K562 (cell line): ENCODE results near the gene STPG2. TPM values are rescaled to one million over a fixed set of nuclear protein-coding genes. Genes with fewer than 3 reads are reported as not detected.

Experiments used
- ATAC-seq: fragments of 200-7000 bp; cut with Tn5 transposase; 3 replicates; pipeline ENCODE4 v1.9.1; 2020; ENCODE audit warnings: moderate library complexity
- BruUV-seq: library from RNA; stranded (reverse); fragments of 400-500 nt; replicated peaks from 2 replicates; lab custom pipeline; 2021; lab: Mats Ljungman, UMichigan
- CTCF ChIA-PET: fragments of 300-600 bp; formaldehyde crosslinking; extraction: SDS; loops from one replicate; lab custom pipeline; 2021; ENCODE audit warnings: low intra/inter-chr PET ratio; lab: Yijun Ruan, JAX
- POLR2A ChIA-PET: fragments of 300-600, 350-650 bp; sonication (Branson Sonifier 250); formaldehyde crosslinking; extraction: SDS; loops from one replicate; lab custom pipeline; 2021; ENCODE audit warnings: antibody characterized with exemption, inconsistent platforms; lab: Yijun Ruan, JAX
- DNase-seq, 4 experiments: peaks; one replicate each; pipeline versions ENCODE4 v3.0.0 to v3.0.0-alpha.2; 2011 to 2018; ENCODE audit warnings: low spot score in 3 of 4, mixed read lengths in 3 of 4; ENCODE audit errors: extremely low read depth in 1 of 4
- FAIRE-seq: peaks from 2 replicates; lab custom pipeline; 2011; peaks lifted over from hg19 to GRCh38; lab: Jason Lieb, UNC
- H2AFZ ChIP-seq: 2 replicates; pipeline ENCODE4 v1.6.0; 2011; ENCODE audit warnings: low read depth, low read length, control low read depth, inconsistent platforms
- H3K27ac ChIP-seq: fragments of 200-600 bp; 3 replicates; pipeline ENCODE4 v1.8.0; 2011; ENCODE audit warnings: low read depth, mild to moderate bottlenecking, control low read depth, inconsistent platforms, low read length, moderate library complexity, mixed read lengths; ENCODE audit errors: extremely low read depth
- H3K27me3 ChIP-seq, 2 experiments: fragments of 300-600 bp in 1 of 2; 2 replicates in 1 of 2; 3 replicates in 1 of 2; pipeline versions ENCODE4 v1.6.0 to v1.8.0; 2011; ENCODE audit warnings: inconsistent platforms in 2 of 2, low read length in 2 of 2, mild to moderate bottlenecking in 1 of 2, mixed read lengths in 1 of 2, moderate library complexity in 1 of 2; ENCODE audit not compliant: control insufficient read depth in 2 of 2, insufficient read depth in 2 of 2
- H3K36me3 ChIP-seq: fragments of 300-600 bp; 3 replicates; pipeline ENCODE4 v1.8.0; 2011; ENCODE audit warnings: mild to moderate bottlenecking, low read length, inconsistent platforms; ENCODE audit not compliant: control insufficient read depth, insufficient read depth
- H3K4me1 ChIP-seq, 2 experiments: fragments of 200-600 bp in 1 of 2; replicated peaks in 1 of 2; 2 replicates in 1 of 2; 3 replicates in 1 of 2; pipeline versions ENCODE4 v1.5.1 to v1.8.0; 2011; ENCODE audit warnings: inconsistent platforms in 2 of 2, low read length in 2 of 2, mild to moderate bottlenecking in 1 of 2, mixed read lengths in 1 of 2, moderate library complexity in 1 of 2; ENCODE audit not compliant: control insufficient read depth in 2 of 2, insufficient read depth in 2 of 2
- H3K4me2 ChIP-seq: 2 replicates; pipeline ENCODE4 v1.6.1; 2011; ENCODE audit warnings: low read length, control low read depth, inconsistent platforms, mixed read lengths; ENCODE audit not compliant: insufficient read depth
- H3K4me3 ChIP-seq: fragments of 200-600 bp; sonication (generic), shearing (Covaris generic); 2 replicates; pipeline ENCODE4 v1.5.1; 2016; ENCODE audit warnings: control low read depth, inconsistent platforms
- H3K79me2 ChIP-seq: fragments of 200-600 bp; 3 replicates; pipeline ENCODE4 v1.8.0; 2011; ENCODE audit warnings: low read length, inconsistent platforms; ENCODE audit not compliant: control insufficient read depth, insufficient read depth
- H3K9ac ChIP-seq, 2 experiments: 2 replicates each; pipeline versions ENCODE4 v1.6.0 to v1.6.1; 2011; ENCODE audit warnings: low read depth in 2 of 2, low read length in 2 of 2, control low read depth in 1 of 2, inconsistent platforms in 1 of 2, mild to moderate bottlenecking in 1 of 2, mixed read lengths in 1 of 2; ENCODE audit not compliant: insufficient read depth in 1 of 2
- H3K9me1 ChIP-seq: one replicate; pipeline ENCODE4 v1.6.0; 2011; ENCODE audit warnings: inconsistent platforms, mild to moderate bottlenecking, low read length, moderate library complexity; ENCODE audit not compliant: control insufficient read depth, insufficient read depth
- H3K9me3 ChIP-seq: replicated peaks from 2 replicates; pipeline ENCODE4 v1.5.1; 2011; ENCODE audit warnings: low read depth, low read length, inconsistent platforms; ENCODE audit not compliant: control insufficient read depth, insufficient read depth
- H4K20me1 ChIP-seq: replicated peaks from 2 replicates; pipeline ENCODE4 v1.6.1; 2011; ENCODE audit warnings: low read length, inconsistent platforms, mixed read lengths; ENCODE audit not compliant: control insufficient read depth, insufficient read depth
- BCL6 ChIP-seq: fragments of 250-450 bp; sonication (Bioruptor Pico); IDR thresholded peaks from 2 replicates; pipeline ENCODE4 v1.4.0; 2020
- CBFB ChIP-seq: sonication (generic); formaldehyde crosslinking; IDR thresholded peaks from 2 replicates; pipeline ENCODE4 v1.4.0; 2020; ENCODE audit warnings: mild to moderate bottlenecking, missing genetic modification reagents
- CBX2 ChIP-seq: fragments of 200-600 bp; sonication (generic); IDR thresholded peaks from one replicate; pipeline ENCODE4 v1.6.1; 2012; ENCODE audit warnings: mild to moderate bottlenecking, low read length, inconsistent platforms; ENCODE audit not compliant: insufficient read depth, poor library complexity, severe bottlenecking
- GABPA ChIP-seq: fragments of 200-800 bp; sonication (Bioruptor generic); conservative IDR thresholded peaks from 2 replicates; pipeline ENCODE4 v1.6.1; 2016; ENCODE audit warnings: low read depth, missing genetic modification characterization, missing compliant biosample characterization
- IFI16 ChIP-seq: fragments of 250-450 bp; sonication (Bioruptor Pico); IDR thresholded peaks from 2 replicates; pipeline ENCODE4 v2.1.2; 2022; ENCODE audit warnings: mild to moderate bottlenecking, inconsistent platforms
- MED1 ChIP-seq: sonication (generic); formaldehyde crosslinking; IDR thresholded peaks from 2 replicates; pipeline ENCODE4 v1.8.1; 2023; ENCODE audit warnings: missing genetic modification reagents, borderline replicate concordance
- NFE2L1 ChIP-seq: fragments of 450-650 bp; IDR thresholded peaks from 2 replicates; pipeline ENCODE4 v1.6.1; 2016; ENCODE audit warnings: missing genetic modification characterization, low read depth, mild to moderate bottlenecking, missing compliant biosample characterization, moderate library complexity, borderline replicate concordance
- POLR2AphosphoS2 ChIP-seq: IDR thresholded peaks from 2 replicates; pipeline ENCODE4 v1.6.1; 2012; ENCODE audit warnings: low read length, improper control_type of control experiment
- RERE ChIP-seq: sonication (generic); formaldehyde crosslinking; IDR thresholded peaks from 2 replicates; pipeline ENCODE4 v1.8.0; 2023; ENCODE audit warnings: missing genetic modification reagents, mild to moderate bottlenecking, borderline replicate concordance
- SIRT6 ChIP-seq: IDR thresholded peaks from one replicate; pipeline ENCODE4 v1.6.1; 2012; ENCODE audit warnings: low read depth, mild to moderate bottlenecking, control low read depth, inconsistent platforms, low read length, moderate library complexity
- TFE3 ChIP-seq: fragments of 450-650 bp; formaldehyde crosslinking; IDR thresholded peaks from 2 replicates; pipeline ENCODE4 v1.4.0; 2020; ENCODE audit warnings: mild to moderate bottlenecking, mixed read lengths
- WGBS: fragments of 100-300 bp; shearing (Covaris generic); methylation state at CpG from one replicate; pipeline ENCODE4 v1.1.6; 2016; ENCODE audit warnings: low coverage, mixed read lengths; ENCODE audit not compliant: insufficient coverage; ENCODE audit errors: missing lambda C conversion rate; 5-methylcytosine and 5-hydroxymethylcytosine counted together
- in situ Hi-C: fragments of 300-500 bp; cut with MboI; formaldehyde crosslinking; loops from 4 replicates; pipeline ENCODE4 v1.15.0; 2018; ENCODE audit warnings: inconsistent platforms, mixed read lengths
- intact Hi-C: fragments of 100-400 bp; cut with micrococcal nuclease; formaldehyde crosslinking; loops from 2 replicates; pipeline ENCODE4 v1.14.2; 2022
- polyA plus RNA-seq, 8 experiments: library from polyadenylated mRNA; depleted of rRNA in 4 of 8; stranded (reverse) in 5 of 8; unstranded in 3 of 8; fragments of >200 nt; fragmentation: Nextera tagmentation in 2 of 8; fragmentation: Illumina TruSeq in 1 of 8; extraction: Ambion mirVana in 2 of 8; extraction: Trizol in 1 of 8; gene quantifications; 2 replicates each; pipeline versions ENCODE4 v1.2.1 to v1.2.3, GENCODE V29; 2011 to 2014; ENCODE audit warnings: inconsistent platforms in 1 of 8, missing spikeins in 1 of 8
- total RNA-seq, 7 experiments: library from RNA; depleted of rRNA in 6 of 7; stranded (reverse); fragments of >200 nt in 6 of 7; fragmentation: Illumina TruSeq in 2 of 7; extraction: Trizol in 2 of 7; gene quantifications; 2 replicates each; pipeline versions ENCODE4 v1.2.1 to v1.2.3, GENCODE V29; 2011 to 2021; ENCODE audit warnings: low replicate concordance in 1 of 7
- TF ChIP-seq, protein P1 (sequence below): sonication (generic); formaldehyde crosslinking; IDR thresholded peaks from 2 replicates; pipeline ENCODE4 v1.8.0; 2022; ENCODE audit warnings: mild to moderate bottlenecking, low read depth, missing genetic modification reagents

The STPG2 gene
- total and polyA plus RNA-seq, 9 of the 15 experiments (the other 6 are each of a cell fraction or from before 2014, with no cell fraction given) = not detected

DNA sequence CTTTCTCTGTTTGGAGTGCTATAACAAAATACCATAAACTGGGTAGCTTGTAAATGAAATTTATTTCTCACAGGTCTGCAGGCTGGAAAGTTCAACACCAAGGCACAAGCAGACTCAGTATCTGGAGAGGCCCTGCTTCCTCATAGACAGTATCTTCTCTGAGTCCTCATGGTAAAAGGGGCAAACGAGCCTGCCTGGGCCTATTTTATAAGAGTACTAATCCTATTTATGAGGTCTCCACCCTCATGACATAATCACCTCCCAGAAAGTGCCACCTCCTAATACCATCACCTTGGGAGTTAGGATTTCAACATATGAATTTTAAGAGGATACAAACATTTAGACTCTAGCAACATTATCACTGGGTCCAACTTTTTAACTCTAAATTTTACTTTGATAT lies 200.3 kb downstream of the STPG2 start (continued):
- TF ChIP-seq, protein P1, sequence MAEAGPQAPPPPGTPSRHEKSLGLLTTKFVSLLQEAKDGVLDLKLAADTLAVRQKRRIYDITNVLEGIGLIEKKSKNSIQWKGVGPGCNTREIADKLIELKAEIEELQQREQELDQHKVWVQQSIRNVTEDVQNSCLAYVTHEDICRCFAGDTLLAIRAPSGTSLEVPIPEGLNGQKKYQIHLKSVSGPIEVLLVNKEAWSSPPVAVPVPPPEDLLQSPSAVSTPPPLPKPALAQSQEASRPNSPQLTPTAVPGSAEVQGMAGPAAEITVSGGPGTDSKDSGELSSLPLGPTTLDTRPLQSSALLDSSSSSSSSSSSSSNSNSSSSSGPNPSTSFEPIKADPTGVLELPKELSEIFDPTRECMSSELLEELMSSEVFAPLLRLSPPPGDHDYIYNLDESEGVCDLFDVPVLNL (CRISPR knock-in tag) = no peak
- TF ChIP-seq GABPA (tag) = no peak
- no peak for TF ChIP-seq MED1 (CRISPR knock-in tag)
- no peak for TF ChIP-seq BCL6
- TF ChIP-seq, all 486 proteins: peak for 0

- Histone ChIP-seq H3K79me2 (no peaks in the 10 kb centered on the region), H3K36me3 (no peaks in the 10 kb centered on the region), H3K27ac (no peak overlapping the region), H3K4me2 (no peak overlapping the region), H3K9me1 (no peaks in the 10 kb centered on the region), H3K27me3 (no peaks in the 10 kb centered on the region), H4K20me1 (no peaks in the 10 kb centered on the region), H3K9me3 (no peaks in the 10 kb centered on the region), H2AFZ (no peak overlapping the region), H3K9ac (no peak overlapping the region), H3K4me3 (no peak overlapping the region), H3K4me1 (no peaks in the 10 kb centered on the region)
- 0% methylated on average over 1 of the region's 1 CpG for WGBS
- CTCF ChIA-PET = no interaction called here
- DNase-seq (no peak), FAIRE-seq (no peak), ATAC-seq (no peak)
- BruUV-seq = no TSS peak
- intact Hi-C loops (no loop called here), in situ Hi-C loops (no loop called here)
- POLR2A ChIA-PET = no interaction called here
- no peak for TF ChIP-seq SIRT6
- no peak for TF ChIP-seq RERE (CRISPR knock-in tag)
- no peak for TF ChIP-seq IFI16 (CRISPR knock-in tag)
- no peak for TF ChIP-seq CBFB (CRISPR knock-in tag)
- no peak for TF ChIP-seq TFE3 (CRISPR knock-in tag)
- TF ChIP-seq, protein P1 (CRISPR knock-in tag) = no peak
- no peak for TF ChIP-seq POLR2AphosphoS2
- no peak for TF ChIP-seq NFE2L1 (tag)
- no peak for TF ChIP-seq CBX2
Observed at GRCh38 chr4:97942137-97942536, 201.1 kb downstream of the STPG2 start.
